Vagina (tissue), 2 donors: Measurements from ENCODE around the gene THUMPD1.

Source experiments
- CTCF ChIP-seq, 3 experiments: fragments of 450-650 bp in 2 of 3; fragments of 200-600 bp in 1 of 3; sonication (generic) in 1 of 3; IDR thresholded peaks; one replicate each; pipeline ENCODE4 v1.5.1; 2017 to 2019; ENCODE audit warnings: antibody characterized with exemption in 3 of 3, mild to moderate bottlenecking in 2 of 3, moderate library complexity in 2 of 3
- POLR2A ChIP-seq, 2 donors: fragments of 450-650 bp; IDR thresholded peaks; one replicate each; pipeline ENCODE4 v1.6.1; 2017; ENCODE audit warnings: antibody characterized with exemption in 2 of 2, mild to moderate bottlenecking in 2 of 2, moderate library complexity in 2 of 2
- POLR2AphosphoS5 ChIP-seq, 2 donors: sonication (generic); formaldehyde crosslinking; IDR thresholded peaks; one replicate each; pipeline ENCODE4 v1.9.0; 2017; ENCODE audit warnings: antibody characterized with exemption in 2 of 2, mild to moderate bottlenecking in 2 of 2, low read depth in 1 of 2; ENCODE audit not compliant: insufficient read depth in 1 of 2

DNA sequence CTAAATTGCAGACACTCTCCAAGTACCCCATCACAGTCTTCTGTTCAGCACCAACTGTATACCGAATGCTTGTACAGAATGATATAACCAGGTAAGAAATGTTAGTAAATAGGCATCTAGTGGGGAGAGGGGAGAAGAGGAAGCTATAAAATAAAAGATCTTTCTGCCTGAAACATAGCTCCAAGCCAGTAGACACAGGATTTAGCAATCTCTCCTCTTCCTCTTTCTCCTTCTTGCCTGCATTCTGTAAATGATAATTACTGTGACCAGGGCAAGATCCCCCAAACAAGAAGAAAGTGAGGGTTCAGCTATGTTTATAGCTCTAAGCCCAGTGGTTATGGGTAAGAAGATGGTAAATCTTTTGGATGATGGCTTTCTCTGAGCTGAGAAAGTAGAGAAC lies 40.1 kb upstream of the THUMPD1 start:
- TF ChIP-seq CTCF (IDR thresholded peaks at IDR 0.05) (no peak), POLR2AphosphoS5 (IDR thresholded peaks at IDR 0.05; ENCODE audit: insufficient read depth in 1 of 2, low read depth in 1 of 2) (no peak), POLR2A (IDR thresholded peaks at IDR 0.05) (no peak)
